ENCODE results near the gene ELOVL6. TPM values are rescaled to one million over a fixed set of nuclear protein-coding genes. Genes with fewer than 3 reads are reported as not detected.
"Not testable (repeated sequence)": the region's sequence is repeated elsewhere in the genome, so short reads cannot be mapped to it uniquely, and the experiment has no call there.

The ELOVL6 gene
- total RNA-seq, 4 donors from 2014 or later, result 3.4 to 25.9 (median 11.4) TPM

DNA sequence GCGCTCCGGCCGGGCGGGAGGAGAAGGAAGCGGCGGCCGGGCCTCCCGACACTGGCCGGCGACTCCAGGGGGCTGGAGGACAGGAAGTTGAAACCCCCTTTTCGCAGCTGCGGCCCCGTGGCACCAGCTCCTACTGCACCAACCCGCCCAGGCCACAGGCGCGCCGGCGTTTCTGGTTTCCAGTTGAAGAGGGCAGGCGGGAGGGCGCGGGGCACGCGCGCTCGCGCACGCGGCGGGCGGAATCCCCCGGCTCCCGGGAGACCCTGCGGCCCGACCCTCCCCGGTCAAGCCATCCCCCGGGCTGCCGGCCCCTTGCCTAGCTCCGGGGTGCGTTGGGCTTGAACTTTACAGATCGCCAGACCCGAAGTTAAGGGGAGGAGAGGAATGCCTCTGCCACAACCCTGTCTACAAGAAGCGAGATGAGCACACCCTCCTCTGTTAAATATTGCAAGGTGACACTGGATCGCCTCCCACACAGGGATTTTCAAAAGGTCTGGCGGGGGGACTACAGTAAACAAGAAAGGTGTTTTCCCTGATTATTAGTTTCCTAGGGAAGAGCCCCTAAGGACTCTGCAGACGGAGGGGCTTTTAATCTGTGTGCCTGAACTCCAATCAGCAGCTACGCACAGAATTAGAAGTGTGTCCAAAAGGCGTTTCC is 1.4 kb downstream of the ELOVL6 start:
- Histone ChIP-seq H3K4me1 (peaks cover 0 to 34% (median 26%) of the 10 kb centered on the region in 4 donors), H3K27ac (peak overlapping the region; percentile 87 to 96 (median 92)), H3K9me3 (no peaks in the 10 kb centered on the region), H3K4me3 (peak overlapping the region; percentile 56 to 85 (median 76)), H3K36me3 (no peaks in the 10 kb centered on the region), H3K27me3 (no peaks in the 10 kb centered on the region)
- DNase-seq, result peak; percentile 63
- in situ Hi-C loops (cut with MboI; ENCODE audit: low pct_ligation_motif_present in 1 of 4, low pct_unique_long_range_greater_than_20kb in 1 of 4, low sequenced_read_pairs in 3 of 4) (no loop called here), intact Hi-C loops (cut with DNase I; ENCODE audit: low total_unique reads) (no loop called here)
- 0 to 1% methylated on average over 2 to 39 of the region's 47 CpGs for WGBS, 2 donors (ENCODE audit: low coverage in 1 of 2)
- TF ChIP-seq POLR2A (IDR thresholded peaks at IDR 0.05), result peak; percentile 52
- no peak for TF ChIP-seq EP300 (IDR thresholded peaks at IDR 0.05; ENCODE audit: low read depth)
- peak in 2 of 3 donors; percentile 23 to 44 for TF ChIP-seq POLR2AphosphoS5 (IDR thresholded peaks at IDR 0.05)

DNA sequence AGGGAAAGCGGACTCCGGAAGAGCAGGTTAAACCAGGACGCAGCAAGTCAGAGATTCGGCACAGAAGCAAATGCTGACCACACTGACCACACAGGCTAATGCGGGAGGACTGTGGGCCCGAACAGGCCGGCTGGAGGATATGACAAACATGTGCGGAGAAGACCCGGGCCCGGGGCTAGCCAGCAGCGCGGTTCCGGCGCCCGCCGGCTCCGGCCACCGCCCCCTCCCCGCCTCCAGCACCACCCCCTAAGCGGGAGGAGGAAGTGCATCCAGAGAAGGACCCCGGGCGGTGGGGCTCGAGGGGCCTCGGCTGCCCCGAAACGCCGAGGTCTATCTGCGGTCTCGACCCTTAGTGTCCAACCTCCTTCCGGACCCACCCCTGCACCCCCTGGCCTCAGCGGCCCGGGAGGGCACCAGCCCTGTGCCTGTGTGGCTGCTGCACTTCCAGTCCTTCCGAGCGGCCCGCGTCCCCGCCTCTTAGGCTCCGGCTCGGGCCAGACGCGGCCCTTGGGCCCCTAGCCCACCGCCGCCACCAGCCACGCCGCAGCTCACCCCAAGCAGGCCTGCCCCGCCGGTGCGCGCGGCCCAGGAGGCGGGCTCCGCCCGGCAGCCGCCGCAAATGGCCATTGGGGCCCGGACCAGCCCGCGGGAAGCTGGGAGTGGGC is 2.1 kb downstream of the ELOVL6 start:
- WGBS, 2 donors (ENCODE audit: low coverage in 1 of 2), result 0 to 1% methylated on average over 4 to 54 of the region's 58 CpGs
- peaks cover 0 to 34% (median 26%) of the 10 kb centered on the region in 4 donors for H3K4me1 ChIP-seq
- H3K27ac ChIP-seq, result peak overlapping the region; percentile 87 to 96 (median 92)
- intact Hi-C loops (cut with DNase I; ENCODE audit: low total_unique reads) (no loop called here), in situ Hi-C loops (cut with MboI; ENCODE audit: low pct_ligation_motif_present in 1 of 4, low pct_unique_long_range_greater_than_20kb in 1 of 4, low sequenced_read_pairs in 3 of 4) (no loop called here)
- peak; percentile 60 for DNase-seq
- no peaks in the 10 kb centered on the region for H3K36me3 ChIP-seq
- H3K27me3 ChIP-seq, result no peaks in the 10 kb centered on the region
- H3K9me3 ChIP-seq, result no peaks in the 10 kb centered on the region
- H3K4me3 ChIP-seq, result peak overlapping the region; percentile 56 to 85 (median 76)
- TF ChIP-seq, protein P1, sequence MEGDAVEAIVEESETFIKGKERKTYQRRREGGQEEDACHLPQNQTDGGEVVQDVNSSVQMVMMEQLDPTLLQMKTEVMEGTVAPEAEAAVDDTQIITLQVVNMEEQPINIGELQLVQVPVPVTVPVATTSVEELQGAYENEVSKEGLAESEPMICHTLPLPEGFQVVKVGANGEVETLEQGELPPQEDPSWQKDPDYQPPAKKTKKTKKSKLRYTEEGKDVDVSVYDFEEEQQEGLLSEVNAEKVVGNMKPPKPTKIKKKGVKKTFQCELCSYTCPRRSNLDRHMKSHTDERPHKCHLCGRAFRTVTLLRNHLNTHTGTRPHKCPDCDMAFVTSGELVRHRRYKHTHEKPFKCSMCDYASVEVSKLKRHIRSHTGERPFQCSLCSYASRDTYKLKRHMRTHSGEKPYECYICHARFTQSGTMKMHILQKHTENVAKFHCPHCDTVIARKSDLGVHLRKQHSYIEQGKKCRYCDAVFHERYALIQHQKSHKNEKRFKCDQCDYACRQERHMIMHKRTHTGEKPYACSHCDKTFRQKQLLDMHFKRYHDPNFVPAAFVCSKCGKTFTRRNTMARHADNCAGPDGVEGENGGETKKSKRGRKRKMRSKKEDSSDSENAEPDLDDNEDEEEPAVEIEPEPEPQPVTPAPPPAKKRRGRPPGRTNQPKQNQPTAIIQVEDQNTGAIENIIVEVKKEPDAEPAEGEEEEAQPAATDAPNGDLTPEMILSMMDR (IDR thresholded peaks at IDR 0.05), result no peak
- TF ChIP-seq POLR2AphosphoS5 (IDR thresholded peaks at IDR 0.05) (peak in 2 of 3 donors; percentile 20 to 50), EP300 (IDR thresholded peaks at IDR 0.05; ENCODE audit: low read depth) (no peak), POLR2A (IDR thresholded peaks at IDR 0.05) (peak; percentile 32)

- Histone ChIP-seq H3K4me1 (peaks cover 0 to 34% (median 26%) of the 10 kb centered on the region in 4 donors), H3K27ac (peak overlapping the region; percentile 87 to 96 (median 92)), H3K4me3 (peak overlapping the region; percentile 56 to 85 (median 76)), H3K9me3 (no peaks in the 10 kb centered on the region), H3K36me3 (no peaks in the 10 kb centered on the region), H3K27me3 (no peaks in the 10 kb centered on the region)
- DNase-seq, result no peak
- no peak for TF ChIP-seq POLR2AphosphoS5 (IDR thresholded peaks at IDR 0.05)
- TF ChIP-seq EP300 (IDR thresholded peaks at IDR 0.05; ENCODE audit: low read depth), result no peak
- TF ChIP-seq, protein P1 (IDR thresholded peaks at IDR 0.05), result no peak
- TF ChIP-seq POLR2A (IDR thresholded peaks at IDR 0.05), result no peak
- 11% methylated on average over 11 of the region's 11 CpGs for WGBS, 2 donors (ENCODE audit: low coverage in 1 of 2)
- in situ Hi-C loops (cut with MboI; ENCODE audit: low pct_ligation_motif_present in 1 of 4, low pct_unique_long_range_greater_than_20kb in 1 of 4, low sequenced_read_pairs in 3 of 4) (no loop called here), intact Hi-C loops (cut with DNase I; ENCODE audit: low total_unique reads) (no loop called here)
Observed at GRCh38 chr4:110195561-110196205, 2.7 kb downstream of the ELOVL6 start.

DNA sequence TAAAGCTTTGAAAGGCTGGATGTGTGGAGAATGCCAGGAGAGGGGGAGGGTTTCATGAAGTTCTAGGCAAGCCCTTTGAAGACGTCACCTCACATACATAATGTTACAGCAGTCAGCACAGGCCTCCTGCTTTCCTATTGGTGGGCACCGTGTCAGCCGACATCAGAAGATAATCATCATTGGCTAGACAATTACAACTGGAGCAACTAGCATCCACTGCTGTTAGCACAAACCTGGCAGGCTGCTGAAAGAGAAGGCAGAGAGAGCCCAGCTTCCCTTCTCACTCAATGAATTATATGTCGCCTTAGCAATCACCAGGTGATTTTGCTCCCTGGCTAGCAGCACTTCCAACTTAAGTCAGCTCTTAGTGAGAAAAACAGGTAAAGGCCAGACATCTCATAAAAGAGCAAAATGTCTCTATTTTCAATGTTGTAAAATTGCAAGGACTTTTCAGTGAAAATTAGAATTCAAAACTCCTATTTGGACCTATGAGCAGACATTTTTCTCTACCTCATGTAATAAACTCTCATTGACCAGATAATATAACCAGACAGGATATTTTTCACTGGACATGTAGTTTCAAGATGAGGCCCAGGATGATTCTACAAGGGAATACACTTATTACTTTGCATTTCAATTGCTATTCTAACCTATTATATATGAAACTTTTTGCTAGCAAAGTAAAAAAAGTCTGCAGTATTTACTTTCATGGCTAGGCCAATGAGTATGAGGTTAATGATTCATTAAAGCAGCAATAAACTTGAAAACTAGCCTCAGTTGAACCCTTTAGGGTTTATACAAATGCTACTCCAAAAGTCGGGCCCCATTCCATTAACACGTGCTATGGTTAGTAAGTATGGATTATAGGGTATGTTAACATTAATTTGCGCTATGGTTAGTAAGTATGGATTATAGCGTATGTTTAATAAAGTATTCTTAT is 4.3 kb downstream of the ELOVL6 start:
- Histone ChIP-seq H3K4me3 (no peak overlapping the region), H3K27me3 (no peaks in the 10 kb centered on the region), H3K36me3 (no peaks in the 10 kb centered on the region), H3K9me3 (no peaks in the 10 kb centered on the region), H3K27ac (peak overlapping the region; percentile 65 to 96 (median 92)), H3K4me1 (peaks cover 0 to 33% (median 24%) of the 10 kb centered on the region in 4 donors)
- peak; percentile 80 for DNase-seq
- 35 to 56% methylated on average over 4 to 8 of the region's 8 CpGs for WGBS, 2 donors (ENCODE audit: low coverage in 1 of 2)
- intact Hi-C loops (cut with DNase I; ENCODE audit: low total_unique reads) (no loop called here), in situ Hi-C loops (cut with MboI; ENCODE audit: low pct_ligation_motif_present in 1 of 4, low pct_unique_long_range_greater_than_20kb in 1 of 4, low sequenced_read_pairs in 3 of 4) (no loop called here)
- TF ChIP-seq POLR2AphosphoS5 (IDR thresholded peaks at IDR 0.05), result peak; percentile 78 to 90 (median 82)
- no peak for TF ChIP-seq EP300 (IDR thresholded peaks at IDR 0.05; ENCODE audit: low read depth)
- peak; percentile 80 for TF ChIP-seq POLR2A (IDR thresholded peaks at IDR 0.05)

DNA sequence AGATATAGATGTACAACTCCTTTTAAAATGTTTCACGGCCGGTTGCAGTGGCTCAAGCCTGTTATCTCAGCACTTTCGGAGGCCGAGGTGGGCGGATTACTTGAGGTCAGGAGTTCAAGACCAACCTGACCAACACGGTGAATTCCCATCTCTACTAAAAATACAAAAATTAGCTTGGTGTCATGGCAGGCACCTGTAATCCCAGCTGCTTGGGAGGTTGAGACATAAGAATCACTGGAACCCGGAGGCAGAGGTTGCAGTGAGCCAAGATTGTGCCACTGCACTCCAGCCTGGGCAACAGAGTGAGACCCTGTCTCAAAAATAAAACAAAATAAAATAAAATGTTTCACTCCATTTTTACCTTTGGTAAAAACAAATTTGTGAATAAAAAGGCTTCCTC is 5.1 kb downstream of the ELOVL6 start:
- H3K4me3 ChIP-seq; H3K9me3 ChIP-seq; H3K36me3 ChIP-seq; DNase-seq; in situ Hi-C loops (cut with MboI; ENCODE audit: low pct_ligation_motif_present in 1 of 4, low pct_unique_long_range_greater_than_20kb in 1 of 4, low sequenced_read_pairs in 3 of 4); intact Hi-C loops (cut with DNase I; ENCODE audit: low total_unique reads); H3K27me3 ChIP-seq: not testable (repeated sequence)
- Histone ChIP-seq H3K4me1 (peaks cover 0 to 30% (median 20%) of the 10 kb centered on the region in 4 donors), H3K27ac (peak overlapping the region; percentile 6 to 96 (median 92))
- 63 to 80% methylated on average over 7 of the region's 7 CpGs for WGBS, 2 donors (ENCODE audit: low coverage in 1 of 2)

Measured in transverse colon (tissue), 4 donors.